Measurements from ENCODE around the gene XKR8.

Gene XKR8, protein sequence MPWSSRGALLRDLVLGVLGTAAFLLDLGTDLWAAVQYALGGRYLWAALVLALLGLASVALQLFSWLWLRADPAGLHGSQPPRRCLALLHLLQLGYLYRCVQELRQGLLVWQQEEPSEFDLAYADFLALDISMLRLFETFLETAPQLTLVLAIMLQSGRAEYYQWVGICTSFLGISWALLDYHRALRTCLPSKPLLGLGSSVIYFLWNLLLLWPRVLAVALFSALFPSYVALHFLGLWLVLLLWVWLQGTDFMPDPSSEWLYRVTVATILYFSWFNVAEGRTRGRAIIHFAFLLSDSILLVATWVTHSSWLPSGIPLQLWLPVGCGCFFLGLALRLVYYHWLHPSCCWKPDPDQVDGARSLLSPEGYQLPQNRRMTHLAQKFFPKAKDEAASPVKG

DNA sequence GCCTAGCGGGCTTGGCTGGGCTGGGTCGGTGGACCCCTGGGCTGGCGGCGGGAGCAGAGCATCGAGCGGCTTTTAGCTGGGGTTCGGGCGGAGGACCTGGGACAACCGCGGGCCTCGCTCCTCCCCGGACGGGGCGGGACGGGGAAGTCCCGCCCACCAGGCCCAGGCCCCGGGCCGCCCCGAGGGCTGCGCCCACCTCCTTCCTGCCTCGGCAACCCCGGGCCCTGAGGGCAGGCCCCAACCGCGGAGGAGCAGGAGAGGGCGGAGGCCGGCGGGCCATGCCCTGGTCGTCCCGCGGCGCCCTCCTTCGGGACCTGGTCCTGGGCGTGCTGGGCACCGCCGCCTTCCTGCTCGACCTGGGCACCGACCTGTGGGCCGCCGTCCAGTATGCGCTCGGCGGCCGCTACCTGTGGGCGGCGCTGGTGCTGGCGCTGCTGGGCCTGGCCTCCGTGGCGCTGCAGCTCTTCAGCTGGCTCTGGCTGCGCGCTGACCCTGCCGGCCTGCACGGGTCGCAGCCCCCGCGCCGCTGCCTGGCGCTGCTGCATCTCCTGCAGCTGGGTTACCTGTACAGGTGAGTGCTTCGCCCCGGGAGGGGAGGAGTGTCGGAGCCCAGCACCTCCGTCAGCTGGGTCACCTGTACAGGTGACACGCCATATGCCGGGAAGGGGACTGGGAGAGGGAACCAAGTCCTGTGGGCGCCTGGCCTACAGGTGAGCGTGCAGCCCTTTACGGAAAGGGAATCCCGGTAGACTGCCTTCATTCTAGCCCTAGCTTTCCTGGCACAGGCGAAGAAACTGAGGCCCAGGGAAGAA, at the start of gene XKR8:
TSS of gene XKR8 (plus strand) at position 182 of the 812 bp plus-strand sequence. CDS start at position 279, 97 bp downstream.
- DNase-seq: peak; percentile 49

DNA sequence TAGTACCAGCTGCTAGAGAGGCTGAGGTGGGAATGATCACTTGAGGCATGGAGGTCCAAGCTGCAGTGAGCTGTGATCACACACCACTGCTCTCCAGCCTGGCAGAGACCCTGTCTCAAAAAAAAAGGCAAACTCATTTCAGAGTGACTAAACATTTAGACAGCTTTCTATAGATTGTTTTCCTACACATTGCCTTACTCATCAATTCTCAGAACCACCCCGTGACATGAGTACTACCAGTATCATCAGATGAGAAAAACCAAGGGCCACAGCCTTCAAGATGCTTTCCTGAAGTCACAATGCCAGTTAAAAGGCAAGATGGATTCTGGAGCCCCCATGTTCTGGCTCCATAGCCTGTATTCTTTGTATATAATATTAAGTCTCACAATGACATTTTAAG, 47.3 kb upstream of the XKR8 start:
- DNase-seq: no peak

DNA sequence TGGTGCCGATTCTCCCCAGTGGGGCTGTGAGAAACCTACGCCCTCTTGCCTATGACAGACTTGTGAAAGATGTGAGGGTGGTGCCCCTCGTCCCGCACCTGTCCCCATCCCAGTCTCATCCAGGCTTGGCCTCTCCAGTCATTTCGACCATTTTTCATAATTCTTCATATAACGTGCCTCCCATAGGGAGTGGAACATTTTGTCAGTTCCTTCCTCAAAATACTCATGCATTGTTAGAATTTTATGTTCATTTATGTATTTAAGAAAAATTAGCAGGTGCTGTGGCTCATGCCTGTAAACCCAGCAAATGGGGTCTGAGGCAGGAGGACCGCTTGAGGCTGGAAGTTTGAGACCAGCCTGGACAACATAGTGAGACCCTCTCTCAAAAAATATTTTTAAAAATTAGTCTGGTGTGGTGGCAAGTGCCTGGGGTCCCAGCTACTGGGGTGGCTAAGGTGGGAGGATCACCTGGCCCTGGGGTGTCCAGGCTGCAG, 44.6 kb upstream of the XKR8 start:
- no peak for DNase-seq

DNA sequence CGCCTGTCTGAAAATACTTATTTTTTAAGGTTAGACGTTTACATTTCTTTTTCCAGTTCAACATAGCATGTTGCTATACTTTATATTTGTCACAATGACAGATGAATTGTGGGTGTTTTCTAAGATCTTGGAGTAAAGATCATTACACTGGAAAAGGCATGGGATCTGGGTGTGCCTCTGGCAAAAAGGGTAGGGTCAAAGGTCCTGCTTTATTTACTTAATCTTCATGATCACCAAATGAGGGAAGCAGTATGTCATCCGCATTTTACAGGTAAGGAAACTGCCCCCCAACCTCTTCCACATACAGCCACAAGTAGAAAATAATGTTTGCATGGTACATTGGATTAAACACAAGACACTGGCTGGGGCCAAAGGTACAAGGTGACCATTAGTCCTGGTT, 37.5 kb upstream of the XKR8 start:
- DNase-seq: no peak

DNA sequence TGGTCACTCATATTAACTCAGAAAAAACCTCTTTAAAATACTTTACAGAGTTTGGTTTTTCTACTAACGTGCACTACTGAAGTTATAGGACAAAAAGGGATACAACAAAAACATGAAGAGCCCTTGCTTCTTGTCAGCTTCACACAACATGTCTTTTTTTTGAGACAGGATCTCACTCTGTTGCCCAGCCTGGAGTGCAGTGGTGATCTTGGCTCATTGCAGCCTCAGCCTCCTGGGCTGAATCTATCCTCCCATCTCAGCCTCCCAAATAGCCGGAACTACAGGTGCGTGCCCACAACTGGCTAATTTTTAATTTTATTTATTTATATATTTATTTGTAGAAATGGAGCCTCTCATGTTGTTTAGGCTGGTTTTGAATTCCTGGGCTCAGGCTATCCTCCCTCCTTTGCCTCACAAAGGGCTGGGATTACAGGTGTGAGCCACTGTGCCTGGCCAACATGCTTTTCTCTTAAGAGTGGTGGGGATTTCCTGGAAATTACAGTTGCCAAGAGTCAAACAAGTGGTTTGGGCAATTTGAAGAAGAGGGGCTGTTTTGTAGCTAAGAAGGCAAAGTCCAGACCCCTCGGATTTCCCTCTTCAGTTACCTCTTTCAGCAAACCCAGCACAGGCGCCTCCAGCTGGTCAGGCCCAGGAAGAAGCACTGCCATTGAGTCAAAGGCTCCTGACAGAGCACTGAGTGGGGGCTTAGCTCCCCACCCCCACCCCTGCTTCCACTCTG, 31.4 kb upstream of the XKR8 start:
- DNase-seq: no peak

DNA sequence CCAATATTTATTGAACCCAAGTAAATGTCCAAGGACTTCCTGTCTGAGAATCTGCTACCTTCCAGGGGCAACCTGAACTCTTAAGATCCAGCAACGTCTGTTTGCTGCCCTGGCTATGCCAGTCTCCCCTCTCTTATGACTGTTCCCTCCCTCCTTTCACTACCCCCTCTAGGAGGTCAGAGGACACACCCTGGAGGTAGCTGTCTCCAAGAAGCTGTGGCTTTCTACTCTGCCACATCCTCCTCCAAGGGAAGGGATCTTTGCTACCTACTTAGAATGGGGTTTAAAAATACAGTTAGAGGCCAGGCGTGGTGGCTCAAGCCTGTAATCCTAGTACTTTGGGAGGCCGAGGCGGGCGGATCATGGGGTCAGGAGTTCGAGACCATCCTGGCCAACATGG, 28.6 kb upstream of the XKR8 start:
- DNase-seq: no peak

DNA sequence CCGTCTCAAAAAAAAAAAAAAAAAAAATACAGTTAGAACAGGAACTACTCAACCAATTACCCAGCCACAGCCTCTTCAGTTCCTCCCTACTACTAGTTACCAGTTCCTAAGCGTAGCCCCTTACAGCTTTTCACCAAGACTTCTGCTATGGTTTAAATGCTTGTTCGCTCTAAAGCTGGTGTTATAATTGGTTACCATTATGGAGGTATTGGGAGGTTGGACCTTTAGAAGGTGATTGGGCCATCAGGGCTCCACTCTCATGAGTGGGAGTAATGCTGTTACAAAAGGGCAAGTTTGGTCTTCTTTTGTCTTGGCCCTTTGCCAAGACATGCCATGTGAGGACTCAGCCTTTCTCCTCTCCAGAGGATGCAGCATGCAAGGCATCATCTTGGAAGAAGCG, 28.0 kb upstream of the XKR8 start:
- DNase-seq: no peak

DNA sequence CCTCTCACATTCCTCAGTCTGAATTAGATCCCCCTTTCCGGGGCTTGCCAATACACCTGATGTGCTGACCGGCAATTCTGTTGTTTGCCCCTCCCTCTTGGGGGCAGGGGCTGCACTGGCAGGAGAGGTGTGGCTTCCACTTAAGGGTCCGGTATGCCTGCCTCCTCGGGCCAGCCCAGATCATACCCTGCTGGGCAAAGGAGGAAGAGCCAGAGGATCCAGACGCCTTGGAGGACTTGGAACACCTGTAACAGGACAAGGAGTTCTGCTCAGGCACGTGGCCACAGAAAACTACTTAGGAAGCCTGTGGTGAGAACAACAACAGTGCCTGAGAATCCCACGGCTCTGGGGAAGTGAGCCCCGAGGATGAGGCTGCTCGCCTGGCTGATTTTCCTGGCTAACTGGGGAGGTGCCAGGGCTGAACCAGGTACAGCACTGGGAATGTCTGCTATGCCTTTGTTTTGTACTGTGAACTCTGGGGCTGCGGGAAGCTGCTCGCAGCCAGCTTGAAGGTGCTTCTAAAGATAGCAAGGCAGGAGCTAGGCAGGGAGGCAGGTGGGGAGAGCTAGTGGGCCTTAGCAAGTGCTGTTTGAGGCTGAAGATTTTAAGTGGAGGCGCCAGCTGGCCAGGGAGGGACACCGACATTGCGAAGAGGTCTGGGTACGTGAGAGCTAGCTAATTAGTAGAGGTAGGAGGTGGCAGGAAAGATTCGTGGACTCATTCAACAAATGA, 24.8 kb upstream of the XKR8 start, which contains the start of gene SMPDL3B:
TSS of gene SMPDL3B (plus strand) at position 183 of the 732 bp plus-strand sequence. CDS start at position 367, 184 bp downstream.
- DNase-seq: no peak

DNA sequence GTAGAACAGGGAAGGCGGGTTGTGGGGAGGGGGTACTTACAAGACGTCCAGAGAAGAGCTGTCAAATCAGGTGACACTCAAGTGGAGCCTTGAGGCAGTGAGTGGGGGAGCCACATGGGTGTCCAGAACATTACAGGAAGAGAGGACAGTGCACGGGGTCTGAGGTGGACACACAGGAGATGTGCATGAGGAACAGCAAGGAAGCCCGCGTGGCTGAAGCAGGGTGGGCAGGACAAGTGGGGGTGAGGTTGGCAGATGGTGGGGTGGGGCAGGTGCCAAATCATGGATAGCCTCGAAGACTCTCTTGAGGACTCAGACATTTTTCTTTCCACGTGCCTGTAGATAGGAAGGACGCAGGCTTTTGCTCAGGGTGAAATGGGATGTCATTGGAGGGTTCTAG, 24.1 kb upstream of the XKR8 start:
- DNase-seq: no peak

DNA sequence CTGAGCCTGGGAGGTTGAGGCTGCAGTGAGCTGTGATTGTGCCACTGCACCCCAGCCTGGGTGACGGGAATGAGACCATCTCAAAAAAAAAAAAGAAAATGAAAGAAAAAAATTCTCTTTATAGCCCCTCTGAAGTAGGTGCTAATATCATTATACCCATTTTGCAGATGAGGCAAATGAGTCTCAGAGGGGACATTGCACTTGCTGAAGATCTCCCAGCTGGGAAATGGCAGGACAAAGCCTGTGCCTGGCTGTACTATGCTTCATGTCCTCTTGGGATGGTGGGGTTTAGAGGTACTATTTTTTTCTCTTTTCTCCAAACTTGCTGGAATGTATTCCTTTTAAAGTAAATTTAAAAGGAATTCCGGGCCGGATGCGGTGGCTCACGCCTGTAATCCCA, 23.4 kb upstream of the XKR8 start:
- DNase-seq: no peak

DNA sequence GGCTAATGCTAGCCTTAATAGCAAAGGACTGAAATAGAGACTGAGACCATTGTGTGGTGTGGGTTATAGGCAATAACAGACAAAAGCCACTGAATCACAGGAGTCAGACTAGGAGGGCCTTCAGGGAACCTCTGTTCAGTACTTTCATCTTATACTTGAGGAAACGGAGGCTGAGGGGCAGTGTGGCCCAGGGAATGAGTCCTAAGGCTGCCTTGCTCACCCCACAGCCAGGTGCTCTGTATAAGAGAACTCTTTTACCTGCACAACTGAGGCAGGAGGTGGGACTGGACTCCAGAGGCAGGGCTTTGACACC, 22.3 kb upstream of the XKR8 start:
- DNase-seq: no peak

DNA sequence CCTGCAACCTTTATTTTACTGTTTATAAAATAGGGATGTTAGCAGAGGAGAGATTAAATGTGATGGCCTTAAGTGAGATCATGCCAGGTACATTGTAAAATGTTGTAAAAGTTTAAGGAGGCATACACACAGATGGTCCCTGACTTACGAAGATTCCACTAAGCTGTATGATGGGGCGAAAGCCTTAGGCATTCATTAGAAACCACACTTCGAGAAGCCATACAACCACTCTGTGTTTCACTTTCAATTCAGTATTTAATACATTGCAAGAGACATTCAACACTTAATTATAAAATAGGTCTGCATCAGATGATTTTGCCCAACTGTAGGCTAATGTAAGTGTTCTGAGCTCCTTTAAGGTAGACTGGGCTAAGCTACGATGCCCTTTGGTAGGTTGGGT, 21.3 kb upstream of the XKR8 start:
- DNase-seq: no peak

DNA sequence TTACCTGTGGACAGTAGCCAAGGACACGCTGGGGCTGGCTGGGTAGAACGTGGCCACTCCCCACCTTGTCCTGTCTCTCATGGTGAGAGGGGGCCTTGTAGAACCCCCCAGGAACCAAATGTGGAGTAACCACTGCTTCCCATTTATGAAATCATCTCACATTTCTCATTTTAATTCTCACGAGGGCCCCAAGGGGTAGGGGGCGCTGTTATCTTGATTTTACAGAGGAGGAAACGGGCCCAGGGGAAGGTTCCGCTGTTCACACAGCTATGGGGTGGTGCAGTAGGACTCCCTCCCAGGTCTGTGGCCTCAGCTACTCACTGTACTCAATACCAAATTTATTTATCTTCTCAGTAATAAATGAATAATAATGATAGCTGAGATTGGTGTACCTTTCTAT, 19.5 kb upstream of the XKR8 start:
- peak; percentile 15 for DNase-seq

DNA sequence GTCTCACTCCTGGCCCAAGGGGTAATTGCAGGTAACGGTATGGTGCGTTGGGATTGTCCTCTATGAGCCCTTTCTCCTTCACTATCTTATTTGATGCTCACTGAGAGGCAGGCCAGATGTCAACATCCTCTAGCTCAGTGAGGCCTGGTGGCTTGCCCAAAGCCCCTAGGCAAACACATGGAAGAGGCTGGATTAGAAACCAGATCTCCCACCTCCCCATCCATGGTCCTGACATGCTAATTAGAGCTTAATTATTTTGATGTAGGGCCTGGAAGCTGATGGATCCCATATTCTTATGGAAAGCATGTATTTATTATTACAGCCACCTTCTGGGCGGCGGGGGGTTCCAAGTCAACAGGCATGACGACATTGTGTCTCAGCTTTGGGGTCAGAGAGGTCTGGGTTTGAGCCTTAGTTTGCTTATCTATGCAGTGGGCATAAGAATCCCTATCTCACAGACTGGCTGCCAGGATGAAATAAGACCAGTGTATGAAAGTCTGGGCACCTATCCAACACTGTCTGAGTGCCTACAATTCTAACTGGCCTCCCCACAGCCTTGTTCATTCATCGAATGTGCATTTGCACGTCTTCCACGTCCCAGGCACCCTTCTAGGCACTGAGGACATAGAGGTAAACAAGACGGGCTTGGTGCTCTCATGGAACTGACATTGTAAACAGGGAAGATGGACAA, 18.8 kb upstream of the XKR8 start:
- no peak for DNase-seq

DNA sequence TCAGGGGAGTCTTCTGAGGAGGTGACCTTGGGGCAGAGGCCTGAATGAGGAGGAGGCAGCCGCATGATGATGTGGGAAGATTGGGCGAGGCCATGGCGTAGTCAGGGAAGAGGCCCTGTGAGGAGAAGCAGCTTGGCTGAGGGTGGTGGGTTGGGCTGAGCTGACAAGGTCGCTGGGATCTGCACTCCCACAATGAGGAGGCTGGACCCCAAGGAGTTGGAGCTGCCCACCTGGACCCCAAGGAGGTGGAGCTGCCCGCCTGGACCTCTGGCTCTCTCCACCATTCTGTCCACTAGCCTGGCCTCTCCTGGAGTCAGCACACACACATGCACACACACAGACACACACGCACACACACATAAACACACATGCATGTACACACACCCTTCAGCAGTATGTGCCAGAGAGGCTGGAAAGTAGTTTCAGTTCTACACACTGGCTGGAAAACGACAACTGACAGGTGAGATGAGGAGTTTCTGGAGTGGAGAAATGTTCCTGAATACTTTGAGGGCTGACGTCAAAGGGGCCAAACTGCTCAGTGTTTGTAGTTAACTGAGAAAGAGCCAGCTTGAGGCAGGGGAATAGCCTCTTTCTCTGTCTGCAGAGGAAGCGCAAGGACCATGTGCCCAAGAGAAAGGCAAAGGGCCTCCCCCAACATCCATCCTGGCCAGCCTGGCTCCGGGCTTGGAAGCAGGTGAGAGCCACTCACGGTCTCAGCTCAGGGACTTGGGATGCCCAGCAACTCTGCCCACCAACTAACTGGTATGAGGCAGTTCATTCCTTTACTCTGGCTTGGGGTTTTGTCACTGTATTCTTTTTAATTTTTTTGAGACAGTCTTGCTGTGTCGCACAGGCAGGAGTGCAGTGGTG, 17.9 kb upstream of the XKR8 start:
- no peak for DNase-seq

DNA sequence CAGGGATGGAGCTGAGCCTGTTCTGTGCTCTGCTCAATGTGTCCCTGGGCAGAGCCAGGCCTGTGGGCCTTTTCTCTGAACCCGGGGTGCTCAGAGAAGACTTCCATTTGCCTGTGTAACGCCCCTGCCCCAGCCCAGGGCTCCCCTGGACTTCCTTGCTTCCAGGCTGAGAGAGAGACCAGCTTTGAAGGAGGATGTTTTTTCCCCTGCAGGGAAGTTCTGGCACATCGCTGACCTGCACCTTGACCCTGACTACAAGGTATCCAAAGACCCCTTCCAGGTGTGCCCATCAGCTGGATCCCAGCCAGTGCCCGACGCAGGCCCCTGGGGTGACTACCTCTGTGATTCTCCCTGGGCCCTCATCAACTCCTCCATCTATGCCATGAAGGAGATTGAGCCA, 14.8 kb upstream of the XKR8 start:
- DNase-seq: no peak

DNA sequence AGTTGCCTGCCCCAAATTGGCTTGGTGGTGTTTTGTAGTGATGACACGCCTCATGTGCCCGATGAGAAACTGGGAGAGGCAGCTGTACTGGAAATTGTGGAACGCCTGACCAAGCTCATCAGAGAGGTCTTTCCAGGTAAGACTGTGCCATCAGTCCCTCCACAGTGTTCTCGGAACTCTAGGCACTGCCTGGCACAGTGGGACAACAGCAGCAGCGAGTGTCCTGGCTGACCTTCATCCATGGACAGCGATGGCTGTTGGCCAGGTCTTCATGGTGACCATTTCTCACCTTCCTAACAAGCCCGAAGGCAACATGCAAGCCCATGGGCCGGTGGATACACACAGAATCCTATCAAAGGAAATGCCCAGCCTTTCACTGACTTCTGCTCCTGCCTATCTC, 10.7 kb upstream of the XKR8 start:
- DNase-seq: no peak

DNA sequence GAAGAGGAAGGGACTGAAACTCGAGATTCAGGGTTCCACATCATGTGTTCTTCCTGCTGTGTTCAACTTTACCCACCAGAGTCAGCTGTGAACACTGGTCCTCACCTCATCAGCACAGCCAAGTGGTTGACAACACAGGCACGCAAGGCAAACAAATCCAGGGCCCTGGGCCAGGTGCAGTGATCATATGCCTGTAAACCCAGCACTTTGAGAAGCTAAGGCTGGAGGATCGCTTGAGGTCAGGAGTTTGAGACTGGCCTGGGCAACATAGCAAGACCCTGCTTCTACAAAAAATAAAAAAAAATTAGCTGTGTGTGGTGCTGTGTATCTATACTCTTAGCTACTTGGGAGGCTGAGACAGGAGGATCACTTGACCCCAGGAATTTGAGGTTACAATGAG, 8.4 kb upstream of the XKR8 start:
- no peak for DNase-seq

DNA sequence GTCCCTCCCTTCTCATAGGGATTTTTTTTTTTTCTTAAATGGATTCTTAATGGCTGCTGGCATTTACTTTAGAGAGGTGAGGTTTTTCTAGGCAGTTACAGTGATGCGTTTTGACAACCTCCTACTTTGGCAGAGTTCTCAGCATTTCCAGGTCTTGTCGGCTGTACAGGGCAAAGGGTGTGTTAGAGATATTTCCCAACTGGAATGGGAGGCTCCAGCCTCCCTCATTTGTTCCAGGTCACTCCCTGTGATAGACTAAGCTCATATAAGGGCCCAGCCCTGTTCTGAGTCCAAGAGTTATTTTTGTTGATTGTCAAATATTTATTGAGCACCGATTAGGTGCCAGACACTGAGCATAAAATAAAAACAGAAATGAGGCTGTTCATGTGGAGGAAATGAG, 7.6 kb upstream of the XKR8 start:
- no peak for DNase-seq

DNA sequence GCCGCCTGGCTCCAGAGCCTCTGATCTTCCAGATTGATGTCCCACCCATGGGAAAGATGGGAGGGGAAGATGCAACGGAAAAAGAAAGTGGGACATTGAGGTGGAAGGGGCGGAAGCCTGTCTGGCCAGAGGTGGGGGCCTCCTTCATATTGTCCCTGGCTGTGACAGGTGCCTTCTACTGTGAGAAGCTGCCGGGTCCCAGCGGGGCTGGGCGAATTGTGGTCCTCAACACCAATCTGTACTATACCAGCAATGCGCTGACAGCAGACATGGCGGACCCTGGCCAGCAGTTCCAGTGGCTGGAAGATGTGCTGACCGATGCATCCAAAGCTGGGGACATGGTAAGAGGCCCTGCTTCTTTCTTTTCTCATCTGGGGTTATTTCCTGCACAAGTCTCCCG, 5.6 kb upstream of the XKR8 start:
- no peak for DNase-seq

DNA sequence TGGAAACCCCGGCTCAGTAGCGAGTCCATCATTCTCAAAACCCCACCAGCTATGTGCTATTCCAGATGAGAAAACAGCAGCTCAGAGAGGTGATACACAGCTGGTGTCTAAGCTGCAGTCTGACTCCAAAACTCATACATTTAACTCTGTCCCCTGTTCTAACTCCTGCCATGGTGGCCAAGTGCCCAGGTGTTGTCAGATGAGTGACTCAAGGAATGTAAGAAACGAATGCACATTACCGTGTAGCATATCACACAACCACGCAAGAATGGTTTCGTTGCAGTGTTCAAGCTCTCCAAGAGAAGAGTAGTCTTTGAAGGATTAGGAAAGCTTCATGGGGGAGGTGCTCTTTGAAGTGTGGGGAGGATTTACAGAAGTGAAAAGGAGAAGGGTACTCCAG, 4.7 kb upstream of the XKR8 start:
- DNase-seq: no peak
